K562 (cell line): ENCODE results near the gene USP27X.

Experiments
- BRD9 ChIP-seq: fragments of 450-650 bp; IDR thresholded peaks from 2 replicates; pipeline ENCODE4 v1.6.1; 2018; ENCODE audit warnings: low read depth; ENCODE audit not compliant: partially characterized antibody
- CTCF ChIP-seq, 3 experiments: IDR thresholded peaks in 2 of 3; conservative IDR thresholded peaks in 1 of 3; 2 replicates each; pipeline ENCODE4 v1.5.1; 2011 to 2012; ENCODE audit warnings: low read length in 3 of 3, mild to moderate bottlenecking in 3 of 3, control low read depth in 2 of 3, improper control_type of control experiment in 1 of 3, inconsistent platforms in 1 of 3, low read depth in 1 of 3, mixed read lengths in 1 of 3, moderate library complexity in 1 of 3; ENCODE audit not compliant: insufficient read depth in 2 of 3
- EZH2 ChIP-seq: IDR thresholded peaks from 2 replicates; pipeline ENCODE4 v1.6.1; 2012; ENCODE audit warnings: low read depth, mild to moderate bottlenecking, inconsistent platforms, low read length, borderline replicate concordance
- NR2C2 ChIP-seq, 2 experiments: fragments of 200-800 bp in 1 of 2; sonication (Bioruptor generic) in 1 of 2; sonication (generic) in 1 of 2; formaldehyde crosslinking in 1 of 2; IDR thresholded peaks; 2 replicates each; pipeline versions ENCODE4 v1.6.1 to v1.8.0; 2016 to 2022; ENCODE audit warnings: mild to moderate bottlenecking in 1 of 2, missing compliant biosample characterization in 1 of 2, missing genetic modification characterization in 1 of 2, missing genetic modification reagents in 1 of 2
- RAD21 ChIP-seq, 2 experiments: fragments of 250-450 bp in 1 of 2; fragments of 450-650 bp in 1 of 2; sonication (Bioruptor Pico) in 1 of 2; formaldehyde crosslinking in 1 of 2; IDR thresholded peaks in 1 of 2; conservative IDR thresholded peaks in 1 of 2; 2 replicates each; pipeline versions ENCODE4 v1.4.0 to v1.8.0; 2020 to 2022; ENCODE audit warnings: mild to moderate bottlenecking in 2 of 2, moderate library complexity in 1 of 2
- USF1 ChIP-seq: sonication (generic); formaldehyde crosslinking; IDR thresholded peaks from 2 replicates; pipeline ENCODE4 v1.9.0; 2022; ENCODE audit warnings: mild to moderate bottlenecking, missing genetic modification reagents
- ZZZ3 ChIP-seq: fragments of 450-650 bp; IDR thresholded peaks from 2 replicates; pipeline ENCODE4 v1.6.1; 2016; ENCODE audit warnings: antibody characterized with exemption, mild to moderate bottlenecking, moderate library complexity

- TF ChIP-seq USF1, result no peak
- no peak for TF ChIP-seq ZZZ3
- no peak for TF ChIP-seq NR2C2 (CRISPR knock-in tag; IDR thresholded peaks at IDR 0.05)
- no peak for TF ChIP-seq NR2C2 (tag; IDR thresholded peaks at IDR 0.05)
- TF ChIP-seq CTCF (IDR thresholded peaks at IDR 0.05 in 2 of 3, conservative IDR thresholded peaks at IDR 0.05 in 1 of 3; ENCODE audit: insufficient read depth in 2 of 3, low read depth in 1 of 3, low read length in 3 of 3), result no peak
- no peak for TF ChIP-seq BRD9
- no peak for TF ChIP-seq RAD21 (CRISPR knock-in tag; conservative IDR thresholded peaks at IDR 0.05 in 1 of 2, IDR thresholded peaks at IDR 0.05 in 1 of 2)
- TF ChIP-seq EZH2, result no peak
Measured at GRCh38 chrX:49868739-49869138, 10.5 kb upstream of the USP27X start.
